Stimulated activated naive B cell treated with anti-CD40 and anti-IgM and Interleukin-4, amounts not matched to agents 10 μg/mL and 1 μg/mL and 100 μg/mL, for 72 hours (primary cell): Measurements from ENCODE around the gene GMEB2.
A peak's percentile ranks its signal among the peaks of the same experiment; 100 is the strongest.
"Not testable (repeated sequence)": the region's sequence is repeated elsewhere in the genome, so short reads cannot be mapped to it uniquely, and the experiment has no call there.

Experiments
- ATAC-seq, 2 donors: fragments of 150-1000 bp; cut with Tn5 transposase; replicated peaks; 2 replicates each; pipeline ENCODE4 v1.10.0; 2021; ENCODE audit warnings: moderate library complexity in 1 of 2
- DNase-seq: peaks from one replicate; pipeline ENCODE4 v3.0.0; 2021
- H3K27ac Mint-ChIP-seq: one replicate; pipeline ENCODE4 v1.8.0; 2022; ENCODE audit warnings: mild to moderate bottlenecking, mixed read lengths
- H3K27me3 Mint-ChIP-seq, 2 donors: one replicate each; pipeline ENCODE4 v1.8.0; 2022; ENCODE audit warnings: mixed read lengths in 2 of 2
- H3K36me3 Mint-ChIP-seq, 2 donors: one replicate each; pipeline ENCODE4 v1.8.0; 2022; ENCODE audit warnings: mixed read lengths in 2 of 2, mild to moderate bottlenecking in 1 of 2
- H3K4me1 Mint-ChIP-seq, 2 donors: one replicate each; pipeline ENCODE4 v1.8.0; 2022; ENCODE audit warnings: mixed read lengths in 2 of 2, mild to moderate bottlenecking in 1 of 2
- H3K4me3 Mint-ChIP-seq, 2 donors: one replicate each; pipeline ENCODE4 v1.8.0; 2022; ENCODE audit warnings: mild to moderate bottlenecking in 2 of 2, mixed read lengths in 2 of 2, moderate library complexity in 1 of 2
- H3K9me3 Mint-ChIP-seq, 2 donors: one replicate each; pipeline ENCODE4 v1.8.0; 2022; ENCODE audit warnings: mixed read lengths in 2 of 2, mild to moderate bottlenecking in 1 of 2

Gene GMEB2, protein sequence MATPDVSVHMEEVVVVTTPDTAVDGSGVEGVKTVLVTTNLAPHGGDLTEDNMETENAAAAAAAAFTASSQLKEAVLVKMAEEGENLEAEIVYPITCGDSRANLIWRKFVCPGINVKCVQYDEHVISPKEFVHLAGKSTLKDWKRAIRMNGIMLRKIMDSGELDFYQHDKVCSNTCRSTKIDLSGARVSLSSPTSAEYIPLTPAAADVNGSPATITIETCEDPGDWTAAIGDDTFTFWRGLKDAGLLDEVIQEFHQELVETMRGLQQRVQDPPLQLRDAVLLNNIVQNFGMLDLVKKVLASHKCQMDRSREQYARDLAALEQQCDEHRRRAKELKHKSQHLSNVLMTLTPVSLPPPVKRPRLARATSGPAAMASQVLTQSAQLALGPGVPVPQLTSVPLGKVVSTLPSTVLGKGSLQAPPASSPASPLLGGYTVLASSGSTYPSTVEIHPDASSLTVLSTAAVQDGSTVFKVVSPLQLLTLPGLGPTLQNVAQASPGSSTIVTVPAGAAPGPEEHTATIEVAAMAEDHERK

DNA sequence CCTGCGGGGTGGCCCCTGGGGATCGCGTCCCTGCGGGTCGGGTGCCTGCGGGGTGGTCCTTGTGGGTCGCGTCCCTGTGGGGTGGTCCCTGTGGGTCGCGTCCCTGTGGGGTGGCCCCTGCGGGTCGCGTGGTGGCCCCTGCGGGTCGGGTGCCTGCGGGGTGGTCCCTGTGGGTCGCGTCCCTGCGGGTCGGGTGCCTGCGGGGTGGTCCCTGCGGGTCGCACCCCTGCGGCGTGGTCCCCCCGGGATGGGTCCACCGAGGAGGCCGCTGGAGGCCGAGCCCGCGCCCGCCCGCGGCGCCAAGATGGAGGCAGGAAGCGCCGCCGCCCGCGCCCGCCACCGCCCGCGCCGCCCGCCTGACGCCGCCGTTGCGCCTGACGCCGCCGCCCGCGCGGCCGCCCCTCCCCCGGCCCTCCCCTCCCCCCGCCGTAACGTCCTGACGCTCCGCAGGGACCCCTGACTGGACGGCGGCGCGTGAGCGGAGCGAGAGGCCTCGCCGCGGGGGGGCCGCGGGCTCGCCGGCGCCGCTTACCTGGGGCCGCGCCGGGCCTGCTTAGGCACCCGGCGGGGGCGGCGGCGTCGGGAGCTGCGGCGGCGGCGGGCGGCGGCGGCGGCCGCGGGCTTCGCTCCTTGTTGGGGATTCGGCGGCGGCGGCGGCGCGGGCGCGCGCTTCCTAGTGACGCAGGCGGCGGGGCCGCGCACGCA lies at the start of gene GMEB2:
Gene GMEB2 (minus strand): TSS at position 678 of the 705 bp plus-strand sequence. CDS start 7,704 bp downstream, outside the sequence.
- peak; percentile 40 to 57 for ATAC-seq

DNA sequence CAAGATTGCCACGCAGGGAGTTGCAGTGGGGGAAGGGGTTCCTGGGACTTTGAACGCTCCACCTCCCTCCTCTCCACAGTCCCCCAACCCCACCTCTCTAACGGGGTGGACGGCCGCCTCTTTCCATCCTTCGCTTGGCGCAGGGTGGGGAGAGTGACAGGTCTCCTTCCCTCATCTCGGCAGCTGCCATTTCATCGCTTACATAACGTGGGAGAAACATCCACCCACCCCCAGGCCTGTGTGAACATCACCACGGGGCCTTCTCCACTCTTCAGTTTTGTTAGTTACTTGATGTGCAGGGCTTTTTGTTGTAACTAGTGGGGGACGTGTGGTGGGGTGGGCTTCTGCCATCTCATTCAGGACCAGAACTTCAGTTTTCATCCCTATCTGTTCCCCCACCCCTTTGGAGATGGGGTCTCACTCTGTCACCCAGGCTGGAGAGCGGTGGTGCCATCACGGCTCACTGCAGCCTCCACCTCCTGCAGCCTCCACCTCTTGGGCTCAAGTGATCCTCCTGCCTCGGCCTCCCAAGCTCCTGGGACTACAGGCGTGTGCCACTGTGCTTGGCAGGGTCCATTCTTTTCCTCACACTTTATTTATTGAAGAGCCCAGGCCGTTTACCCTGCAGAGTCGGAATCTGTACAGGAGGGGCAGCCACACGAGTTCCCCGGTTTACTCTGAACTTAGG lies 48.9 kb upstream of the GMEB2 start:
- Mint-ChIP-seq H3K27ac (no peak overlapping the region), H3K4me1 (no peaks in the 10 kb centered on the region), H3K9me3 (no peaks in the 10 kb centered on the region), H3K36me3 (peaks cover 40 to 49% of the 10 kb centered on the region in 2 donors), H3K27me3 (no peaks in the 10 kb centered on the region), H3K4me3 (no peak overlapping the region)
- ATAC-seq (no peak), DNase-seq (no peak)

More for the DNA sequence above, at the start of gene GMEB2:
- DNase-seq = no peak
- no peaks in the 10 kb centered on the region for H3K9me3 Mint-ChIP-seq
- peaks cover 34 to 67% of the 10 kb centered on the region in 2 donors for H3K4me1 Mint-ChIP-seq
- peak within 1 kb of the TSS; percentile 99 to 100 for H3K4me3 Mint-ChIP-seq
- H3K36me3 Mint-ChIP-seq = peaks cover 30 to 40% of the 10 kb centered on the region in 2 donors
- peak within 1 kb of the TSS; percentile 100 for H3K27ac Mint-ChIP-seq
- H3K27me3 Mint-ChIP-seq = no peaks in the 10 kb centered on the region

DNA sequence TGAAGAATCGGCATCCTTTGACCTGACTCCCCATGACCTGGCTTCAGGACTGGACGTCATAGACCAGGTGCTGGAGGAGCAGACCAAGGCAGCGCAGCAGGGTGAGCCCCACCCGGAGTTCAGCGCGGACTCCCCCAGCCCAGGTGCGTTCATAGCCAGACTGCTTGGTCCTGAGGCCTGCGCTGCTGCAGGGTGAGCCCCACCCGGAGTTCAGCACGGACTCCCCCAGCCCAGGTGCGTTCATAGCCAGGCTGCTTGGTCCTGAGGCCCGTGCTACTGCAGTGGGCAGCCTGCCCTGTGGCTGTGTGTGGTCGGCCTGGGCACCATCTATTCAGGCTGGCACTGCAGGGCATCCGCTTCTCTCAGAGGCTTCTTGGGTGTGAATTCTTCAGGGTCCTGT lies 47.0 kb upstream of the GMEB2 start:
- H3K27ac Mint-ChIP-seq = no peak overlapping the region
- DNase-seq (no peak), ATAC-seq (no peak)
- H3K27me3 Mint-ChIP-seq = no peaks in the 10 kb centered on the region
- H3K4me1 Mint-ChIP-seq = no peaks in the 10 kb centered on the region
- H3K36me3 Mint-ChIP-seq = peaks cover 44 to 52% of the 10 kb centered on the region in 2 donors
- no peak overlapping the region for H3K4me3 Mint-ChIP-seq
- no peaks in the 10 kb centered on the region for H3K9me3 Mint-ChIP-seq

DNA sequence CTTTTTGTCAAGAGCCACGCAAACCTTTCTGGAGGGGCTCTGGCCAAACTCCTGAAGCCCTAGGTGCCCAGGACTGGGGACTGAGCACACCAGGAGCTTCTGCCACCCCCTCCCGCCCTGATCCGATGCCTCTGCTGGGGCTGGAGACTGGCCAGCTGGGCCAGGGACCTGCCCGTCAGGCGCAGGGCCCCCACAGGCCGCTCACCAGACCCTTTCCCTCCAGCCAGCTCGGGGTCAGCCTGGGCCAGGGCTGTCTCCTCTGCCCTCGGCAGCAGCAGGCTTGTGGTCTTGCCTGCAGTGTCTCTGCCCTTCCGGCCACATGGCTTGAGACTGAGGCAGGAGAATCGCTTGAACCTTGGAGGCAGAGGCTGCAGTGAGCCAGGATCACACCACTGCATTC lies 45.8 kb upstream of the GMEB2 start:
- Mint-ChIP-seq H3K9me3 (no peaks in the 10 kb centered on the region), H3K27me3 (no peaks in the 10 kb centered on the region), H3K27ac (no peak overlapping the region), H3K4me1 (no peaks in the 10 kb centered on the region), H3K4me3 (no peak overlapping the region), H3K36me3 (peaks cover 44 to 52% of the 10 kb centered on the region in 2 donors)
- no peak for ATAC-seq
- no peak for DNase-seq

DNA sequence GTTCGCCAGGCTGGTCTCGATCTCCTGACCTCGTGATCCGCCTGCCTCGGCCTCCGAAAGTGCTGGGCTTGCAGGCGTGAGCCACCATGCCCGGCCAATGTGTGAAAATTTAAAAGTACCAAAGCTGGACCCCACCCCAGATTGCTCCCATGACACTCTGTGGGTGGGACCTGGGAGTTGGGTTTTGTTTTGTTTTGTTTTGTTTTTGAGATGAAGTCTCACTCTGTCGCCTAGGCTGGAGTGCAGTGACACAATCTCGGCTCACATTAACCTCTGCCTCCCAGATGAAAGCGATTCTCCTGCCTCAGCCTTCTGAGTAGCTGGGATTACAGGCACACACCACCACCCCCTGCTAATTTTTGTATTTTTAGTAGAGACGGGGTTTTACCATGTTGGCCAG lies 44.8 kb upstream of the GMEB2 start:
- H3K27me3 Mint-ChIP-seq, H3K4me1 Mint-ChIP-seq, ATAC-seq, H3K4me3 Mint-ChIP-seq, H3K27ac Mint-ChIP-seq, H3K9me3 Mint-ChIP-seq, DNase-seq: not testable (repeated sequence)
- H3K36me3 Mint-ChIP-seq = peaks cover 46 to 51% of the 10 kb centered on the region in 2 donors

DNA sequence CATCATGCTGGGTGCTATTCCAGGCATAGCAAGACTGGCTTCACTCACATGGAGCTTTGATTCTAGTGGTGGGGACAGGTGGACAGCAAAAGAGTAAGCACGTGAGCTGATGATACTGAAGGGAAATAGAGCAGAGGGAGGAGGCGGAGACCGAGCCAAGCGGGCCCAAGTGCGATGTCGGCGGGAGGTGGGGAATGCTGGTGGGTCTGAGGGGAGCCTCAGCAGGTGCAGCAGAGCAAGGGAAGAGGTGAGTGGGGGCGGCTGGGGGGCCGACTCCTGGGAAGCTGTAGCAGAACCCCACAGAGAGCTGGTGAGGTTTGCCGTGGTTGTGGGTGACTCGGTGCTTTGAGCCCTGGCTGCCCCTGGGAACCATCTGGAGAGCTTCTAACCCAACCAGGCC lies 41.5 kb upstream of the GMEB2 start:
- Mint-ChIP-seq H3K36me3 (peaks cover 34 to 52% of the 10 kb centered on the region in 2 donors), H3K27ac (no peak overlapping the region), H3K4me1 (no peaks in the 10 kb centered on the region), H3K27me3 (no peaks in the 10 kb centered on the region), H3K9me3 (no peaks in the 10 kb centered on the region), H3K4me3 (no peak overlapping the region)
- DNase-seq (no peak), ATAC-seq (no peak)

DNA sequence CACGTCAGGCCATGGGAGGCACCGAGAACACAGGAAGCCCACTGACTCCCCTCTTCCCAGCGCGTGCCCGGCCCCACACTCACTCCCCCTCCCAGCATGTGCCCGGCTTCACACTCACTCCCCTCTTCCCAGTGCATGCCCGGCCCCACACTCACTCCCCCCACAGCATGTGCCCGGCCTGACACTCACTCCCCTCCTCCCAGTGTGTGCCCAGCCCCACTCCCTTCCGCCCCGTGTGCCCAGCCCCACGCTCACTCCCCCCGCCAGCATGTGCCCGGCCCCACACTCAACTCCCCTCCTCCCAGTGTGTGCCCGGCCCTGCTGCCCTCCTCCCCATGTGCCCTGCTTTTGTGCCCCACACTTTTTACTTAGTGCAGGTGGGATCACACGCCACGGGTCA lies 41.0 kb upstream of the GMEB2 start:
- Mint-ChIP-seq H3K9me3 (no peaks in the 10 kb centered on the region), H3K36me3 (peaks cover 36 to 51% of the 10 kb centered on the region in 2 donors), H3K27me3 (no peaks in the 10 kb centered on the region), H3K4me1 (no peaks in the 10 kb centered on the region), H3K27ac (no peak overlapping the region), H3K4me3 (no peak overlapping the region)
- ATAC-seq (no peak), DNase-seq (no peak)

DNA sequence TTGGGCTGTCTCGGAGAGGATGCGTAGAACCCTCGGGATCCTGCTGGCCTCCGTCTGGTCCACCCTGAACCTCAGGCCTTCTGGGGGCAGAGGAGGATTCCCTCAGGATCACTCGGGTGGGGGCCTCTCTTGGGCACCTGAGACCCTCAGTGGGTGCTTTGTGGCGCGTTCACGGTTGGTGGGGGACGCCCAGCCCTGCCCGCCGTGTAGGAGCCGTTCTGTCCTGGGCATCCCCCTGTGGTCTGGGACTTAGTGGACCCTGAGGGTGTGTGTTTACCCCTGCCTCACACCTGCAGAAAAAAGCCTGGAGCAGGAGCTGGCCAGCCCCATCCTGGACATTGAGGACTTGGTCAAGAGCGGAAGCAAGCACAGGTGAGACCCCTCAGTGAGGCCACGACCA lies 38.8 kb upstream of the GMEB2 start:
- no peak overlapping the region for H3K27ac Mint-ChIP-seq

DNA sequence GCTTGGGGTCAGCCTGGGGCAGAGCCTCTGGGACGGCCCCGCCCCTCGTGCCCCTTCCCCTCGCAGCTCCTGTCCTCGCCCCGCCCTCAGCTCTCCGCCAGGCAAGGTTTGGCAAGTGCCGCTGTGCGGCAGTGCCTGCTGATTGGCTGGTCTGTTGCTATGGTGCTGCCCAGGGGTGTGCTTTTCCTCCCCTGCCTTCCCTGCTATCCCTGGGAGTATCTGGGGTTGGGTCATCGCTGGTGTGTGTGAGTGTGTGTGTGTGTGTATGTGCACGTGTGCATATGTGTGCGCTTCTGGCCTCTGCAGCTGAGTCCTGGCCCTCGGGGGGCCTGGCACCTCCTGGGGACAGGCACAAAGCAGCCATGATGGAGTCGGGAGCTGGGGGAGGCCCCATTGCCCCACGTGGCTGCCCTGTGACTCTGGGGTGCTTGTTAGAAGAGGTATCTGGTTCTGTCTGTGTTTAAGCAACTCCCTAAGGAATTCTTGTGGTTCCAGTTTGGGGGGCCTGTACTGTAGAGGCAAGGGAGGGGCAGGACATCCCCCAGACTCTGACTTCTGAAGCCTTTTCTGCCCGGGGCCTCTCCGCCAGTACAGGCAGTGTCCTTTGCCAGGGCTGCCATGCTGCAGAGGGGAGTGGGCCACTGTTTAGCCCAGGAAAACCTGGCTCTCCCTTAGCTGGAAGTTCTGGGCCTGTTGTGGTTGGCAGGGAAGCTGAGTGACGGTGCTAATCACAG lies 38.1 kb upstream of the GMEB2 start:
- peaks cover 0 to 7% of the 10 kb centered on the region in 2 donors for H3K4me1 Mint-ChIP-seq
- ATAC-seq = no peak
- no peak overlapping the region for H3K4me3 Mint-ChIP-seq
- DNase-seq = no peak
- no peaks in the 10 kb centered on the region for H3K27me3 Mint-ChIP-seq
- H3K27ac Mint-ChIP-seq = no peak overlapping the region
- no peaks in the 10 kb centered on the region for H3K9me3 Mint-ChIP-seq
- H3K36me3 Mint-ChIP-seq = peaks cover 36 to 50% of the 10 kb centered on the region in 2 donors

More for the DNA sequence above, 38.8 kb upstream of the GMEB2 start:
- H3K36me3 Mint-ChIP-seq = peaks cover 40 to 52% of the 10 kb centered on the region in 2 donors
- DNase-seq = no peak
- H3K9me3 Mint-ChIP-seq = no peaks in the 10 kb centered on the region
- ATAC-seq = no peak
- H3K4me1 Mint-ChIP-seq = peaks cover 0 to 6% of the 10 kb centered on the region in 2 donors
- no peak overlapping the region for H3K4me3 Mint-ChIP-seq
- no peaks in the 10 kb centered on the region for H3K27me3 Mint-ChIP-seq

DNA sequence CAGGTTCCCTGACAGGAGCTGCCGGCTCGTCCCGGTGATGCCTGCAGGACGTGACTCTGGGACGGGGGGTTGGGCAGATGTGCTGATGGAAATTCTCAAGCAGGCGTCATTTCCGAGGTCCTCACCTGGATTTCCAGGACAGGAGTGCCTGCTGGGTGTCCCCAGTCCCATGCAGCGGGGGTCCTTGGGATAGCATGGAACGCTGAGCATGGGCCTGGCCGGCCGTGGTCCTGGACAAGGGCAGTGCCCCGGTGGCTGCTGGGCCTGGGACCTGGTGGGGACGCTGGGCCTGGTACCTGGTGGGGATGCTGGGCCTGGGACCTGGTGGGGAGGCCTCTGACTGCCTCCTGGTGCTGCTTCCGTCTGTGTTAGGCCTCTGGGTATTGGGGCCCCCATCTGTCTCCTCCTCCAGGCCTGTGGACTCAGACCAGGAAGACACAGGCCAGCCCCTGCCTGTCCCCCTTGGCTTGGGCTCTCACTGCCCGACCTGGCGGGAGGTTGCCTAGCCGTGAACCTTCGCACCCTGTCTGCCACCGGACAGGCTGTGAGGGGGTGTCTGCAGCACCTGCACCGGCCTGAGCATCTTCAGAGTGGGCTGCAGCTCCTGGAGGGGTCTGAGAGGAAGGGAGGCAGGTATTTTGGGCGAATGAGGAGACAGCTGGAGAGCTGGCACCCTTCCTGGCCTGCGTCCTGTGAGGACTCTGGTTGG lies 37.4 kb upstream of the GMEB2 start:
- ATAC-seq = no peak
- Mint-ChIP-seq H3K9me3 (no peaks in the 10 kb centered on the region), H3K4me1 (peaks cover 4 to 14% of the 10 kb centered on the region in 2 donors)

DNA sequence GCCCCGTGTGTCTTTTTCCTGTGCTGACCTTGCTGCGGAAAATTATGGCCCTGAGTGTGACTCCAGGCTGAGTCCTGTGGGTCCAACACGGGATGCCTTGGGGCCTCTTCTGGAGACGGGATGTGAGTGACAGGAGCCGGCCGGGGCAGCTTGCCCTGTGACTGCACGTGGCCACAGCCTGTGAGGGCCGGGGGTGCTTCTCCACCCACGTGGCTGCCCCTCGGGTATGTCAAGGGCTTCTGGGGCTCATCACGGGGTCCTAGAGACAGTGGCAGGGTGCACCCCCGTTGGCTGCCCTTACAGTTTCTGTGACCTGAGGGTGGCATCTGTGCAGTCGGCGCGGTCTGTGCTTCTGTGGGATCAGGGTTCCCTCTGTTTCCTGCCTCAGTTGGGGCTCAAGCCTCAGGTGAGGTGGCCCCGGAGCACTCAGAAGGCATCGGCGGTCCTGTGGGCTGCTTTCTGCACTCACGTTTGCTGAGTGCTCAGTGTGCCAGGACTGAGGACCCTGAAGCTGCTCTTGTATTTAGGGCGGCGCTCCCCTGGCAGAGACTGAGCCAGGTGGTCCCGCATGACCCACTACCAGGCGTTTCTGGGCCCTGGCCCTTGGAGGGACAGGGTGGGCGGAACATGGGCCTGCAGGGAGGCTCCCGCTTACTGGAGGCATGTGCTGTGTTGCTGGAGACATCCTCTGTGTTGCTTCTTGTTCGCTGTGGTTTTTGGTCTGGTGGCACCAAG lies 36.6 kb upstream of the GMEB2 start:
- Mint-ChIP-seq H3K27me3 (no peaks in the 10 kb centered on the region), H3K4me1 (peaks cover 6 to 22% of the 10 kb centered on the region in 2 donors), H3K36me3 (peaks cover 34 to 51% of the 10 kb centered on the region in 2 donors), H3K4me3 (no peak overlapping the region), H3K9me3 (no peaks in the 10 kb centered on the region), H3K27ac (no peak overlapping the region)
- DNase-seq = no peak
- ATAC-seq = no peak

More for the DNA sequence above, 37.4 kb upstream of the GMEB2 start:
- no peak overlapping the region for H3K4me3 Mint-ChIP-seq
- peaks cover 39 to 54% of the 10 kb centered on the region in 2 donors for H3K36me3 Mint-ChIP-seq
- H3K27ac Mint-ChIP-seq = no peak overlapping the region
- H3K27me3 Mint-ChIP-seq = no peaks in the 10 kb centered on the region
- DNase-seq = no peak

DNA sequence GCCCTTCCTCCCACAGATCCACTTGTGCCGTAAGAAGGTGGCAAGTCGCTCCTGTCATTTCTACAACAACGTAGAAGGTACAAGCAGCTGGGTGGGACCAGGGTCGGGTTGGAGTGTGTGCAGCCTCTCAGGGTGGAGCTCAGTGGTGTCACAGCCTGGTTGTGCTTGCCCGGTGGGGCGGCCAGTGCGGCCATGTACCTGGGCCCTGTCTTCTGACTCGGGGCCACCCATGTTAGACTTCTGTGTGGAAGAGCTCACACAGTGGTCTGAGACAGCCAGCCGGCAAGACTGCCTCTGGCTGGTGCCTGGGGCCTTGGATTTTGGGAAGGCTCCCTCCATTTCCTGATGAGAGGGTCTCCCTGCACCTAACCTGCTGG lies 35.9 kb upstream of the GMEB2 start:
- DNase-seq (no peak), ATAC-seq (no peak)
- Mint-ChIP-seq H3K27me3 (no peaks in the 10 kb centered on the region), H3K36me3 (peaks cover 29 to 47% of the 10 kb centered on the region in 2 donors), H3K27ac (no peak overlapping the region), H3K9me3 (no peaks in the 10 kb centered on the region), H3K4me1 (peaks cover 6 to 25% of the 10 kb centered on the region in 2 donors), H3K4me3 (no peak overlapping the region)
